Measurements from ENCODE around the gene ANO3. TPM values are rescaled to one million over a fixed set of nuclear protein-coding genes. Genes with fewer than 3 reads are reported as not detected.

The ANO3 gene
- total RNA-seq, 2 experiments from 2014 or later = not detected

- ChIA-PET POLR2A (no interaction called here), CTCF (no interaction called here)
- no peak overlapping the region for H3K27ac Mint-ChIP-seq
- no peak overlapping the region for H3K4me3 Mint-ChIP-seq
- no peaks in the 10 kb centered on the region for H3K27me3 Mint-ChIP-seq
- ATAC-seq (no peak), DNase-seq (no peak)
- H3K9me3 Mint-ChIP-seq = peaks cover 2% of the 10 kb centered on the region
- H3K36me3 Mint-ChIP-seq (ENCODE audit: low read depth) = no peaks in the 10 kb centered on the region
- intact Hi-C loops (cut with micrococcal nuclease) = no loop called here
- TF ChIP-seq CTCF (IDR thresholded peaks at IDR 0.05) = no peak
- H3K4me1 Mint-ChIP-seq (ENCODE audit: low read depth) = no peaks in the 10 kb centered on the region
Measured at GRCh38 chr11:26662916-26663315, 331.0 kb downstream of the ANO3 start.

GRCh38 chr11:26665036-26665435 lies 333.1 kb downstream of the ANO3 start:
- CTCF ChIA-PET = no interaction called here
- TF ChIP-seq CTCF (IDR thresholded peaks at IDR 0.05) = no peak
- POLR2A ChIA-PET = no interaction called here
- Mint-ChIP-seq H3K27me3 (no peaks in the 10 kb centered on the region), H3K4me3 (no peak overlapping the region), H3K4me1 (ENCODE audit: low read depth) (no peaks in the 10 kb centered on the region), H3K27ac (no peak overlapping the region), H3K36me3 (ENCODE audit: low read depth) (no peaks in the 10 kb centered on the region), H3K9me3 (peaks cover 2% of the 10 kb centered on the region)
- DNase-seq (no peak), ATAC-seq (no peak)
- intact Hi-C loops (cut with micrococcal nuclease) = no loop called here

GRCh38 chr11:26665946-26666345 lies 334.0 kb downstream of the ANO3 start:
- Mint-ChIP-seq H3K27ac (no peak overlapping the region), H3K4me1 (ENCODE audit: low read depth) (no peaks in the 10 kb centered on the region), H3K9me3 (peaks cover 2% of the 10 kb centered on the region), H3K27me3 (no peaks in the 10 kb centered on the region), H3K36me3 (ENCODE audit: low read depth) (no peaks in the 10 kb centered on the region), H3K4me3 (no peak overlapping the region)
- intact Hi-C loops (cut with micrococcal nuclease) = no loop called here
- ATAC-seq (no peak), DNase-seq (no peak)
- no peak for TF ChIP-seq CTCF (IDR thresholded peaks at IDR 0.05)
- CTCF ChIA-PET = no interaction called here
- POLR2A ChIA-PET = no interaction called here

GRCh38 chr11:26675233-26675928 lies 343.5 kb downstream of the ANO3 start:
- Mint-ChIP-seq H3K4me3 (no peak overlapping the region), H3K27ac (no peak overlapping the region), H3K27me3 (no peaks in the 10 kb centered on the region), H3K36me3 (ENCODE audit: low read depth) (no peaks in the 10 kb centered on the region), H3K4me1 (ENCODE audit: low read depth) (no peaks in the 10 kb centered on the region), H3K9me3 (peaks cover 1% of the 10 kb centered on the region)
- ATAC-seq = no peak
- no peak for TF ChIP-seq CTCF (IDR thresholded peaks at IDR 0.05)
- no peak for DNase-seq
- intact Hi-C loops (cut with micrococcal nuclease) = no loop called here
- POLR2A ChIA-PET = no interaction called here
- CTCF ChIA-PET = no interaction called here

- Mint-ChIP-seq H3K36me3 (ENCODE audit: low read depth) (no peaks in the 10 kb centered on the region), H3K9me3 (peaks cover 1% of the 10 kb centered on the region), H3K27me3 (no peaks in the 10 kb centered on the region), H3K4me1 (ENCODE audit: low read depth) (no peaks in the 10 kb centered on the region), H3K27ac (no peak overlapping the region), H3K4me3 (no peak overlapping the region)
- ChIA-PET POLR2A (no interaction called here), CTCF (no interaction called here)
- no peak for DNase-seq
- intact Hi-C loops (cut with micrococcal nuclease) = no loop called here
- ATAC-seq = no peak
- no peak for TF ChIP-seq CTCF (IDR thresholded peaks at IDR 0.05)
Measured at GRCh38 chr11:26676641-26677040, 344.7 kb downstream of the ANO3 start.
